HTERT RPE-1 (cell line): ENCODE data around the gene RASSF3.
"Not testable (repeated sequence)": the region's sequence is repeated elsewhere in the genome, so short reads cannot be mapped to it uniquely, and the experiment has no call there.

Experiments
- in situ Hi-C: fragments of 300-500 bp; cut with MboI; formaldehyde crosslinking; loops from 4 replicates; pipeline ENCODE4 v1.14.3; 2020; ENCODE audit warnings: low sequenced_read_pairs

RASSF3 gene

GRCh38 chr12:64610079-64610659, at the start of gene RASSF3:
RASSF3 (plus strand) TSS chr12:64610495; CDS start chr12:64610633, 138 bp downstream.
- in situ Hi-C loops = no loop called here

GRCh38 chr12:64561302-64562136, 48.8 kb upstream of the RASSF3 start:
- in situ Hi-C loops = no loop called here

GRCh38 chr12:64566122-64566521, 44.2 kb upstream of the RASSF3 start:
- in situ Hi-C loops = no loop called here

GRCh38 chr12:64566831-64567517, 43.3 kb upstream of the RASSF3 start:
- in situ Hi-C loops = no loop called here

- in situ Hi-C loops = no loop called here
These were observed 42.7 kb upstream of the RASSF3 start for GRCh38 chr12:64567570-64567969.

- in situ Hi-C loops = no loop called here
These were observed 42.0 kb upstream of the RASSF3 start for GRCh38 chr12:64568298-64568697.

GRCh38 chr12:64569923-64570691, 40.2 kb upstream of the RASSF3 start:
- in situ Hi-C loops = no loop called here

- in situ Hi-C loops = no loop called here
These were observed 38.9 kb upstream of the RASSF3 start for GRCh38 chr12:64571411-64571810.

GRCh38 chr12:64572241-64572640, 38.1 kb upstream of the RASSF3 start:
- in situ Hi-C loops = no loop called here

GRCh38 chr12:64574837-64575236, 35.5 kb upstream of the RASSF3 start:
- in situ Hi-C loops = no loop called here

GRCh38 chr12:64577046-64577445, 33.2 kb upstream of the RASSF3 start:
- in situ Hi-C loops = no loop called here

- in situ Hi-C loops = no loop called here
These were observed 31.7 kb upstream of the RASSF3 start for GRCh38 chr12:64578566-64578965.

- in situ Hi-C loops = no loop called here
These were observed 29.6 kb upstream of the RASSF3 start for GRCh38 chr12:64580681-64581080.

- in situ Hi-C loops = no loop called here
These were observed 28.2 kb upstream of the RASSF3 start for GRCh38 chr12:64582114-64582513.

- in situ Hi-C loops = no loop called here
These were observed 27.4 kb upstream of the RASSF3 start for GRCh38 chr12:64582862-64583261.

- in situ Hi-C loops = not testable (repeated sequence)
These were observed 26.9 kb upstream of the RASSF3 start for GRCh38 chr12:64583395-64583770.

- in situ Hi-C loops = no loop called here
These were observed 26.4 kb upstream of the RASSF3 start for GRCh38 chr12:64583771-64584421.

- in situ Hi-C loops = no loop called here
These were observed 25.2 kb upstream of the RASSF3 start for GRCh38 chr12:64585104-64585503.

- in situ Hi-C loops = no loop called here
These were observed 22.8 kb upstream of the RASSF3 start for GRCh38 chr12:64587447-64587846.

GRCh38 chr12:64590183-64590582, 20.1 kb upstream of the RASSF3 start:
- in situ Hi-C loops = no loop called here
